GM23338 (cell line): ENCODE data around the gene GRID1. TPM values are rescaled to one million over a fixed set of nuclear protein-coding genes. Genes with fewer than 3 reads are reported as not detected.

Experiments used
- ATAC-seq: fragments of 200-7000 bp; cut with Tn5 transposase; 3 replicates; pipeline ENCODE4 v1.9.1; 2020
- DNase-seq: peaks from one replicate; pipeline ENCODE4 v3.0.0-alpha.2; 2015; ENCODE audit warnings: low spot score
- H2AFZ ChIP-seq: fragments of 200-600 bp; sonication (generic); 2 replicates; pipeline ENCODE4 v1.8.0; 2016; ENCODE audit warnings: antibody characterized with exemption, mild to moderate bottlenecking, moderate library complexity
- H3F3A ChIP-seq: fragments of 200-600 bp; sonication (generic); replicated peaks from 2 replicates; pipeline ENCODE4 v1.8.0; 2017; ENCODE audit warnings: antibody characterized with exemption, mixed run types, low read depth
- H3K27ac ChIP-seq: fragments of 200-600 bp; sonication (generic); 2 replicates; pipeline ENCODE4 v1.6.1; 2016; ENCODE audit warnings: low read depth
- H3K27me3 ChIP-seq: fragments of 200-600 bp; sonication (generic); 2 replicates; pipeline ENCODE4 v1.8.0; 2016; ENCODE audit warnings: mild to moderate bottlenecking, mixed run types, moderate library complexity; ENCODE audit not compliant: insufficient read depth
- H3K36me3 ChIP-seq: fragments of 200-600 bp; sonication (generic); 2 replicates; pipeline ENCODE4 v1.8.0; 2016; ENCODE audit warnings: mild to moderate bottlenecking; ENCODE audit not compliant: insufficient read depth
- H3K4me1 ChIP-seq: fragments of 200-600 bp; sonication (generic); 2 replicates; pipeline ENCODE4 v1.8.0; 2016; ENCODE audit warnings: mild to moderate bottlenecking, moderate library complexity; ENCODE audit not compliant: insufficient read depth
- H3K4me2 ChIP-seq: fragments of 200-600 bp; sonication (generic); 2 replicates; pipeline ENCODE4 v1.7.1; 2017; ENCODE audit warnings: mixed run types
- H3K4me3 ChIP-seq: fragments of 200-600 bp; sonication (generic); 2 replicates; pipeline ENCODE4 v1.6.1; 2016; ENCODE audit warnings: mixed run types
- H3K79me2 ChIP-seq: fragments of 200-600 bp; sonication (generic); replicated peaks from 2 replicates; pipeline ENCODE4 v1.8.0; 2017; ENCODE audit warnings: mild to moderate bottlenecking; ENCODE audit not compliant: insufficient read depth
- H3K9me2 ChIP-seq: fragments of 200-600 bp; sonication (generic); 2 replicates; pipeline ENCODE4 v1.8.0; 2017; ENCODE audit not compliant: insufficient read depth
- H4K20me1 ChIP-seq: fragments of 200-600 bp; sonication (generic); replicated peaks from 2 replicates; pipeline ENCODE4 v1.8.0; 2017; ENCODE audit warnings: mild to moderate bottlenecking; ENCODE audit not compliant: insufficient read depth
- H3K27ac Mint-ChIP-seq: 2 replicates; pipeline ENCODE4 v1.8.0; 2020; ENCODE audit warnings: inconsistent platforms, mild to moderate bottlenecking, moderate library complexity, mixed read lengths
- H3K27me3 Mint-ChIP-seq: 3 replicates; pipeline ENCODE4 v1.8.0; 2022; ENCODE audit warnings: low read depth, mild to moderate bottlenecking, moderate library complexity, mixed read lengths, inconsistent platforms; ENCODE audit not compliant: insufficient read depth, poor library complexity
- H3K36me3 Mint-ChIP-seq: 3 replicates; pipeline ENCODE4 v1.8.0; 2021; ENCODE audit warnings: low read depth, mild to moderate bottlenecking, inconsistent platforms, moderate library complexity, mixed read lengths
- H3K4me1 Mint-ChIP-seq: 3 replicates; pipeline ENCODE4 v1.8.0; 2020; ENCODE audit warnings: mild to moderate bottlenecking, inconsistent platforms, mixed read lengths
- H3K4me3 Mint-ChIP-seq: 3 replicates; pipeline ENCODE4 v1.8.0; 2021; ENCODE audit warnings: moderate library complexity, mild to moderate bottlenecking, inconsistent platforms, mixed read lengths
- H3K9me3 Mint-ChIP-seq: 3 replicates; pipeline ENCODE4 v1.8.0; 2020; ENCODE audit warnings: moderate library complexity, mild to moderate bottlenecking, inconsistent platforms, mixed read lengths
- CREB1 ChIP-seq: fragments of 250-450 bp; sonication (Bioruptor Pico); IDR thresholded peaks from 2 replicates; pipeline ENCODE4 v1.5.0; 2020; ENCODE audit warnings: low read depth, mild to moderate bottlenecking, moderate library complexity
- CTCF ChIP-seq, 2 experiments: fragments of 200-600 bp in 1 of 2; sonication (generic) in 1 of 2; conservative IDR thresholded peaks; 2 replicates each; pipeline versions ENCODE4 v1.5.1 to v1.6.1; 2016 to 2017; ENCODE audit warnings: antibody characterized with exemption in 2 of 2, low read depth in 2 of 2, mild to moderate bottlenecking in 2 of 2, moderate library complexity in 1 of 2
- ETS1 ChIP-seq: IDR thresholded peaks from 2 replicates; pipeline ENCODE4 v1.6.1; 2016; ENCODE audit warnings: antibody characterized with exemption
- EZH2phosphoT487 ChIP-seq: fragments of 200-600 bp; sonication (generic); IDR thresholded peaks from one replicate; pipeline ENCODE4 v1.8.1; 2018; ENCODE audit warnings: antibody characterized with exemption; ENCODE audit not compliant: unreplicated experiment
- JUNB ChIP-seq: IDR thresholded peaks from one replicate; pipeline ENCODE4 v1.6.1; 2016; ENCODE audit warnings: antibody characterized with exemption; ENCODE audit not compliant: unreplicated experiment
- REST ChIP-seq: IDR thresholded peaks from one replicate; pipeline ENCODE4 v1.6.1; 2018; ENCODE audit warnings: antibody characterized with exemption; ENCODE audit not compliant: unreplicated experiment
- STAT1 ChIP-seq: IDR thresholded peaks from one replicate; pipeline ENCODE4 v1.6.1; 2016; ENCODE audit warnings: antibody characterized with exemption; ENCODE audit not compliant: unreplicated experiment
- polyA plus RNA-seq: library from polyadenylated mRNA; unstranded; fragments of >200 nt; fragmentation: Nextera tagmentation; extraction: Ambion mirVana; gene quantifications from 2 replicates; pipeline ENCODE4 v1.2.1, GENCODE V29; 2016
- total RNA-seq: library from RNA; depleted of rRNA; stranded (reverse); fragments of >200 nt; shearing (Covaris generic); gene quantifications from 2 replicates; pipeline ENCODE4 v1.2.3, GENCODE V29; 2014
- TF ChIP-seq, protein P1 (sequence below): fragments of 250-450 bp; sonication (Bioruptor Pico); IDR thresholded peaks from 2 replicates; pipeline ENCODE4 v1.5.0; 2020; ENCODE audit warnings: mild to moderate bottlenecking, moderate library complexity

Gene GRID1
- total and polyA plus RNA-seq, 2 experiments from 2014 or later: 0.14 to 0.15 TPM

GRCh38 chr10:86102451-86102850, 264.1 kb downstream of the GRID1 start:
- no peak overlapping the region for H2AFZ ChIP-seq
- H3K4me3 ChIP-seq: no peak overlapping the region
- no peaks in the 10 kb centered on the region for H3K27me3 ChIP-seq
- no peaks in the 10 kb centered on the region for H3K9me2 ChIP-seq
- H3K4me1 ChIP-seq: no peaks in the 10 kb centered on the region
- H3K36me3 ChIP-seq: no peaks in the 10 kb centered on the region
- H4K20me1 ChIP-seq: no peaks in the 10 kb centered on the region
- H3K27ac ChIP-seq: no peak overlapping the region
- DNase-seq (no peak), ATAC-seq (no peak)
- no peaks in the 10 kb centered on the region for H3F3A ChIP-seq
- no peaks in the 10 kb centered on the region for H3K79me2 ChIP-seq
- Mint-ChIP-seq H3K4me1 (no peaks in the 10 kb centered on the region), H3K27ac (no peak overlapping the region), H3K9me3 (peaks cover 29% of the 10 kb centered on the region), H3K36me3 (no peaks in the 10 kb centered on the region; the same call in 2 of the 3 replicates), H3K27me3 (peaks cover 3% of the 10 kb centered on the region), H3K4me3 (no peak overlapping the region)
- no peak overlapping the region for H3K4me2 ChIP-seq
- TF ChIP-seq ETS1 (no peak), EZH2phosphoT487 (no peak), CREB1 (CRISPR knock-in tag) (no peak), STAT1 (no peak)
- TF ChIP-seq, protein P1, sequence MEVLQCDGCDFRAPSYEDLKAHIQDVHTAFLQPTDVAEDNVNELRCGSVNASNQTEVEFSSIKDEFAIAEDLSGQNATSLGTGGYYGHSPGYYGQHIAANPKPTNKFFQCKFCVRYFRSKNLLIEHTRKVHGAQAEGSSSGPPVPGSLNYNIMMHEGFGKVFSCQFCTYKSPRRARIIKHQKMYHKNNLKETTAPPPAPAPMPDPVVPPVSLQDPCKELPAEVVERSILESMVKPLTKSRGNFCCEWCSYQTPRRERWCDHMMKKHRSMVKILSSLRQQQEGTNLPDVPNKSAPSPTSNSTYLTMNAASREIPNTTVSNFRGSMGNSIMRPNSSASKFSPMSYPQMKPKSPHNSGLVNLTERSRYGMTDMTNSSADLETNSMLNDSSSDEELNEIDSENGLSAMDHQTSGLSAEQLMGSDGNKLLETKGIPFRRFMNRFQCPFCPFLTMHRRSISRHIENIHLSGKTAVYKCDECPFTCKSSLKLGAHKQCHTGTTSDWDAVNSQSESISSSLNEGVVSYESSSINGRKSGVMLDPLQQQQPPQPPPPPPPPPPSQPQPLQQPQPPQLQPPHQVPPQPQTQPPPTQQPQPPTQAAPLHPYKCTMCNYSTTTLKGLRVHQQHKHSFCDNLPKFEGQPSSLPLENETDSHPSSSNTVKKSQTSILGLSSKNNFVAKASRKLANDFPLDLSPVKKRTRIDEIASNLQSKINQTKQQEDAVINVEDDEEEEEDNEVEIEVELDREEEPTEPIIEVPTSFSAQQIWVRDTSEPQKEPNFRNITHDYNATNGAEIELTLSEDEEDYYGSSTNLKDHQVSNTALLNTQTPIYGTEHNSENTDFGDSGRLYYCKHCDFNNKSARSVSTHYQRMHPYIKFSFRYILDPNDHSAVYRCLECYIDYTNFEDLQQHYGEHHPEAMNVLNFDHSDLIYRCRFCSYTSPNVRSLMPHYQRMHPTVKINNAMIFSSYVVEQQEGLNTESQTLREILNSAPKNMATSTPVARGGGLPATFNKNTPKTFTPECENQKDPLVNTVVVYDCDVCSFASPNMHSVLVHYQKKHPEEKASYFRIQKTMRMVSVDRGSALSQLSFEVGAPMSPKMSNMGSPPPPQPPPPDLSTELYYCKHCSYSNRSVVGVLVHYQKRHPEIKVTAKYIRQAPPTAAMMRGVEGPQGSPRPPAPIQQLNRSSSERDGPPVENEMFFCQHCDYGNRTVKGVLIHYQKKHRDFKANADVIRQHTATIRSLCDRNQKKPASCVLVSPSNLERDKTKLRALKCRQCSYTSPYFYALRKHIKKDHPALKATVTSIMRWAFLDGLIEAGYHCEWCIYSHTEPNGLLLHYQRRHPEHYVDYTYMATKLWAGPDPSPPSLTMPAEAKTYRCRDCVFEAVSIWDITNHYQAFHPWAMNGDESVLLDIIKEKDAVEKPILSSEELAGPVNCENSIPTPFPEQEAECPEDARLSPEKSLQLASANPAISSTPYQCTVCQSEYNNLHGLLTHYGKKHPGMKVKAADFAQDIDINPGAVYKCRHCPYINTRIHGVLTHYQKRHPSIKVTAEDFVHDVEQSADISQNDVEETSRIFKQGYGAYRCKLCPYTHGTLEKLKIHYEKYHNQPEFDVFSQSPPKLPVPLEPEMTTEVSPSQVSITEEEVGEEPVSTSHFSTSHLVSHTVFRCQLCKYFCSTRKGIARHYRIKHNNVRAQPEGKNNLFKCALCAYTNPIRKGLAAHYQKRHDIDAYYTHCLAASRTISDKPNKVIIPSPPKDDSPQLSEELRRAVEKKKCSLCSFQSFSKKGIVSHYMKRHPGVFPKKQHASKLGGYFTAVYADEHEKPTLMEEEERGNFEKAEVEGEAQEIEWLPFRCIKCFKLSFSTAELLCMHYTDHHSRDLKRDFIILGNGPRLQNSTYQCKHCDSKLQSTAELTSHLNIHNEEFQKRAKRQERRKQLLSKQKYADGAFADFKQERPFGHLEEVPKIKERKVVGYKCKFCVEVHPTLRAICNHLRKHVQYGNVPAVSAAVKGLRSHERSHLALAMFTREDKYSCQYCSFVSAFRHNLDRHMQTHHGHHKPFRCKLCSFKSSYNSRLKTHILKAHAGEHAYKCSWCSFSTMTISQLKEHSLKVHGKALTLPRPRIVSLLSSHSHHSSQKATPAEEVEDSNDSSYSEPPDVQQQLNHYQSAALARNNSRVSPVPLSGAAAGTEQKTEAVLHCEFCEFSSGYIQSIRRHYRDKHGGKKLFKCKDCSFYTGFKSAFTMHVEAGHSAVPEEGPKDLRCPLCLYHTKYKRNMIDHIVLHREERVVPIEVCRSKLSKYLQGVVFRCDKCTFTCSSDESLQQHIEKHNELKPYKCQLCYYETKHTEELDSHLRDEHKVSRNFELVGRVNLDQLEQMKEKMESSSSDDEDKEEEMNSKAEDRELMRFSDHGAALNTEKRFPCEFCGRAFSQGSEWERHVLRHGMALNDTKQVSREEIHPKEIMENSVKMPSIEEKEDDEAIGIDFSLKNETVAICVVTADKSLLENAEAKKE: no peak

GRCh38 chr10:86102031-86102430, 264.6 kb downstream of the GRID1 start:
- Histone ChIP-seq H3K9me2 (no peaks in the 10 kb centered on the region), H3K4me2 (no peak overlapping the region), H3K27ac (no peak overlapping the region), H3K4me1 (no peaks in the 10 kb centered on the region), H3K27me3 (no peaks in the 10 kb centered on the region), H3K4me3 (no peak overlapping the region), H4K20me1 (no peaks in the 10 kb centered on the region), H3F3A (no peaks in the 10 kb centered on the region), H3K36me3 (no peaks in the 10 kb centered on the region; the same call in 1 of the 2 replicates), H3K79me2 (no peaks in the 10 kb centered on the region), H2AFZ (no peak overlapping the region)
- H3K4me1 Mint-ChIP-seq: no peaks in the 10 kb centered on the region
- peaks cover 3% of the 10 kb centered on the region for H3K27me3 Mint-ChIP-seq
- no peak for DNase-seq
- no peak for ATAC-seq
- H3K9me3 Mint-ChIP-seq: peaks cover 32% of the 10 kb centered on the region
- H3K36me3 Mint-ChIP-seq: no peaks in the 10 kb centered on the region; the same call in 2 of the 3 replicates
- no peak overlapping the region for H3K4me3 Mint-ChIP-seq
- no peak overlapping the region for H3K27ac Mint-ChIP-seq
- TF ChIP-seq ETS1: no peak
- TF ChIP-seq REST: no peak
- no peak for TF ChIP-seq JUNB
- no peak for TF ChIP-seq CTCF (conservative IDR thresholded peaks at IDR 0.05; ENCODE audit: low read depth in 2 of 2)
- TF ChIP-seq EZH2phosphoT487: no peak
